Testis (tissue), 3 donors: ENCODE data around the gene DCAF5. TPM values are rescaled to one million over a fixed set of nuclear protein-coding genes. Genes with fewer than 3 reads are reported as not detected.
"Not testable (repeated sequence)": the region's sequence is repeated elsewhere in the genome, so short reads cannot be mapped to it uniquely, and the experiment has no call there.

ENCODE experiments used
- DNase-seq: peaks from one replicate; pipeline ENCODE4 v3.0.0-alpha.2; 2019
- H3K27ac ChIP-seq, 2 donors: fragments of 200-600 bp; sonication (generic); one replicate each; pipeline ENCODE4 v1.5.1; 2019
- H3K27me3 ChIP-seq: fragments of 200-600 bp; sonication (generic); one replicate; pipeline ENCODE4 v1.5.1; 2019
- H3K36me3 ChIP-seq: fragments of 200-600 bp; sonication (generic); one replicate; pipeline ENCODE4 v1.5.1; 2017; ENCODE audit warnings: low read depth; ENCODE audit errors: missing control alignments
- H3K4me1 ChIP-seq: fragments of 200-600 bp; sonication (generic); one replicate; pipeline ENCODE4 v1.5.1; 2019
- H3K4me3 ChIP-seq, 2 donors: fragments of 200-600 bp; sonication (generic); one replicate each; pipeline ENCODE4 v1.5.1; 2017 to 2019
- H3K9me3 ChIP-seq: fragments of 200-600 bp; sonication (generic); one replicate; pipeline ENCODE4 v1.5.1; 2017
- CTCF ChIP-seq, 3 experiments: fragments of 450-650 bp in 2 of 3; fragments of 200-600 bp in 1 of 3; sonication (generic) in 1 of 3; IDR thresholded peaks; one replicate each; pipeline ENCODE4 v1.5.1; 2016 to 2019; ENCODE audit warnings: antibody characterized with exemption in 3 of 3, mild to moderate bottlenecking in 2 of 3, moderate library complexity in 1 of 3
- POLR2A ChIP-seq: fragments of 450-650 bp; IDR thresholded peaks from one replicate; pipeline ENCODE4 v1.6.1; 2017; ENCODE audit warnings: antibody characterized with exemption, mild to moderate bottlenecking, moderate library complexity
- WGBS, 2 donors: methylation state at CpG; one replicate each; pipeline ENCODE4 v1.1.5; 2018; 5-methylcytosine and 5-hydroxymethylcytosine counted together
- intact Hi-C: fragments of 100-400 bp; cut with DNase I; formaldehyde crosslinking; loops from one replicate; pipeline ENCODE4 v1.15.1; 2023; ENCODE audit warnings: low total_unique reads
- polyA plus RNA-seq: library from polyadenylated mRNA; stranded (reverse); fragments of 350-450 nt; fragmentation: Illumina TruSeq; extraction: RNeasy Lipid Tissue Mini Kit (QIAGEN cat#74804); gene quantifications from one replicate; pipeline ENCODE4 v1.2.3, GENCODE V29; 2014; ENCODE audit warnings: low read depth, low replicate concordance; ENCODE audit not compliant: insufficient read depth
- total RNA-seq, 2 donors: library from RNA; depleted of rRNA; stranded (reverse); fragments of >200 nt; gene quantifications; one replicate each; pipeline ENCODE4 v1.2.3, GENCODE V29; 2016

The DCAF5 gene
- total and polyA plus RNA-seq, 3 donors from 2014 or later, result 97.7 to 168 (median 129) TPM

- WGBS, 2 donors, result 80 to 96% methylated on average over 8 to 10 of the region's 10 CpGs
- TF ChIP-seq POLR2A (no peak), CTCF (IDR thresholded peaks at IDR 0.05) (no peak)
- peak; percentile 13 for DNase-seq
- Histone ChIP-seq H3K4me1 (no peaks in the 10 kb centered on the region), H3K9me3 (no peaks in the 10 kb centered on the region), H3K4me3 (no peak overlapping the region), H3K27ac (no peak overlapping the region), H3K36me3 (no peaks in the 10 kb centered on the region), H3K27me3 (no peaks in the 10 kb centered on the region)
- intact Hi-C loops, result no loop called here
Observed at GRCh38 chr14:69036757-69037506, 116.0 kb downstream of the DCAF5 start.

- TF ChIP-seq CTCF (IDR thresholded peaks at IDR 0.05) (no peak), POLR2A (no peak)
- Histone ChIP-seq H3K36me3 (no peaks in the 10 kb centered on the region), H3K27ac (no peak overlapping the region), H3K27me3 (no peaks in the 10 kb centered on the region), H3K9me3 (no peaks in the 10 kb centered on the region), H3K4me1 (no peaks in the 10 kb centered on the region), H3K4me3 (no peak overlapping the region)
- WGBS, 2 donors, result 79 to 80% methylated on average over 7 of the region's 7 CpGs
- intact Hi-C loops, result no loop called here
- DNase-seq, result no peak
Observed at GRCh38 chr14:69034612-69035262, 118.2 kb downstream of the DCAF5 start.

DNA sequence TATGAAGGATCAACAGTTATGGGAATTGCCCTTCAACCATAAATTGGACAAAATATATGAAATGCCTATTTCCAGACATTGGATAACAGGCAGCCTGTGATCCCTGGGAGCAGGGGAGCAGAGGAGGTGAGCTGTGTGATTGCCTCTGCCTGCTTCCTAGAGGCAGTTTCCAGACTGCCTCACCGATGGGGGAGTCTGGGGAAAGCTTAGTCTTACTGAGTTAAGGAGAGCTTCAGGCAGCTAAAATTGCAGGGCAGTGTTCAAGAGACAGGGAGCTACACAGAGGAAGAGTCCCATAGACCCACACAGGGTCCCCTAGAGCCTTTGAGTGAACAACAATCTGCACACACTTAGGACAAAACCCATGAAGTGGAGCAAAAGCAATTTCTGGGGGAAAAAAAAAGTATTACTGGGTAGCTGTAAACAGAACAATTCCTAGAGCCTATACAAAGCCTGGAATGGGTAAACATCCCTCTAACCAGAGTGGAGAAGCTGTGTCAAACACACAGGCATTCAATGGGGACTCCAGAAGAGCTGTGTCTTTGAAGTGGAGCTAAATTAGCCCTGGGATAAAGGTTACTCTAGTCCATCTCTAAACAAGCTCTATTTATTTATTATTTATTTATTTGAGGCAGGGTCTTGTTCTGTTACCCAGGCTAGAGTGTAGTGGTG, 125.5 kb downstream of the DCAF5 start:
- no peaks in the 10 kb centered on the region for H3K9me3 ChIP-seq
- H3K27me3 ChIP-seq, result no peaks in the 10 kb centered on the region
- H3K27ac ChIP-seq, result no peak overlapping the region
- no peak for DNase-seq
- intact Hi-C loops, result no loop called here
- 54 to 83% methylated on average over 1 of the region's 1 CpG for WGBS, 2 donors
- H3K4me1 ChIP-seq, result no peaks in the 10 kb centered on the region
- TF ChIP-seq CTCF (IDR thresholded peaks at IDR 0.05) (no peak), POLR2A (no peak)
- H3K4me3 ChIP-seq, result no peak overlapping the region
- H3K36me3 ChIP-seq, result no peaks in the 10 kb centered on the region

DNA sequence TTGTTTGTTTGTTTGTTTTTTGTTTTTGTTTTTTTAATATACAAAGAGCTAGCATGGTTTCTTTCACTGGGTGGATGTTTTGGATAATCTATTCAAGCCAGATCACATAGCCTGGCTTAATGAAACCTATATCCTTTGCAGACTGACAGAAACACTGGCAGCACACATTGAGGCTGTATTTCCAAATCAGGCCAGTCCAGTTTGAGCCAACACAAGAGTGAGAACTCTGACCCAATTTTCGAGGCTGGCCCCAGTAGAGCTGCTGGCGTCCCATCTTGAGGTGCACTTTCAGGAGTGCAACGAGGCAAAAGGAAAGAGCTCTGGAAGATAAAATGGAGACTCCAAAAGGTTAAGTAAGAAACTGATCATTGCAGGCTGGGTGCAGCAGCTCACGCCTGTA, 129.9 kb downstream of the DCAF5 start:
- intact Hi-C loops, result no loop called here
- DNase-seq, result no peak
- Histone ChIP-seq H3K36me3 (no peaks in the 10 kb centered on the region), H3K27me3 (no peaks in the 10 kb centered on the region), H3K4me3 (no peak overlapping the region), H3K4me1 (no peaks in the 10 kb centered on the region), H3K27ac (no peak overlapping the region), H3K9me3 (no peaks in the 10 kb centered on the region)
- TF ChIP-seq CTCF (IDR thresholded peaks at IDR 0.05) (no peak), POLR2A (no peak)
- WGBS, 2 donors, result 88 to 94% methylated on average over 4 of the region's 4 CpGs

GRCh38 chr14:69022093-69022492, 130.8 kb downstream of the DCAF5 start:
- 84 to 96% methylated on average over 8 of the region's 8 CpGs for WGBS, 2 donors
- H3K4me3 ChIP-seq, H3K4me1 ChIP-seq, H3K36me3 ChIP-seq, DNase-seq, H3K27me3 ChIP-seq, intact Hi-C loops, H3K27ac ChIP-seq, H3K9me3 ChIP-seq: not testable (repeated sequence)
